ENCODE results near the gene LRFN2.
A peak's percentile ranks its signal among the peaks of the same experiment; 100 is the strongest.

Gene LRFN2

GRCh38 chr6:40477246-40478126, 109.7 kb downstream of the LRFN2 start:
- peak; percentile 2 for DNase-seq (ENCODE audit: low read depth)

GRCh38 chr6:40476673-40477072, 110.5 kb downstream of the LRFN2 start:
- no peak for DNase-seq (ENCODE audit: low read depth)

GRCh38 chr6:40474937-40475336, 112.2 kb downstream of the LRFN2 start:
- no peak for DNase-seq (ENCODE audit: low read depth)

GRCh38 chr6:40473026-40473425, 114.1 kb downstream of the LRFN2 start:
- DNase-seq (ENCODE audit: low read depth), result no peak

GRCh38 chr6:40472353-40472752, 114.8 kb downstream of the LRFN2 start:
- no peak for DNase-seq (ENCODE audit: low read depth)

GRCh38 chr6:40471243-40471642, 115.9 kb downstream of the LRFN2 start:
- DNase-seq (ENCODE audit: low read depth), result no peak

GRCh38 chr6:40469323-40469722, 117.8 kb downstream of the LRFN2 start:
- no peak for DNase-seq (ENCODE audit: low read depth)

- DNase-seq (ENCODE audit: low read depth), result no peak
Measured at GRCh38 chr6:40466986-40467539, 120.1 kb downstream of the LRFN2 start.

GRCh38 chr6:40461643-40462042, 125.5 kb downstream of the LRFN2 start:
- DNase-seq (ENCODE audit: low read depth), result no peak

GRCh38 chr6:40460380-40460779, 126.8 kb downstream of the LRFN2 start:
- DNase-seq (ENCODE audit: low read depth), result no peak

GRCh38 chr6:40457261-40457660, 129.9 kb downstream of the LRFN2 start:
- DNase-seq (ENCODE audit: low read depth), result no peak

GRCh38 chr6:40456390-40457013, 130.7 kb downstream of the LRFN2 start:
- no peak for DNase-seq (ENCODE audit: low read depth)

- DNase-seq (ENCODE audit: low read depth), result no peak
Measured at GRCh38 chr6:40455686-40456389, 131.3 kb downstream of the LRFN2 start.

- no peak for DNase-seq (ENCODE audit: low read depth)
Measured at GRCh38 chr6:40450483-40450882, 136.7 kb downstream of the LRFN2 start.

- DNase-seq (ENCODE audit: low read depth), result no peak
Measured at GRCh38 chr6:40444811-40445210, 142.4 kb downstream of the LRFN2 start.

GRCh38 chr6:40444312-40444711, 142.9 kb downstream of the LRFN2 start:
- DNase-seq (ENCODE audit: low read depth), result no peak

- DNase-seq (ENCODE audit: low read depth), result no peak
Measured at GRCh38 chr6:40443842-40444241, 143.3 kb downstream of the LRFN2 start.

- DNase-seq (ENCODE audit: low read depth), result no peak
Measured at GRCh38 chr6:40442591-40442990, 144.6 kb downstream of the LRFN2 start.

- DNase-seq (ENCODE audit: low read depth), result no peak
Measured at GRCh38 chr6:40441150-40441549, 146.0 kb downstream of the LRFN2 start.

GRCh38 chr6:40440053-40440452, 147.1 kb downstream of the LRFN2 start:
- no peak for DNase-seq (ENCODE audit: low read depth)

GRCh38 chr6:40439026-40439800, 148.0 kb downstream of the LRFN2 start:
- DNase-seq (ENCODE audit: low read depth), result no peak

Data from activated T-cell treated with anti-CD3 and anti-CD28 coated beads for 1 hour (primary cell).